Smooth muscle cell (in vitro differentiated cells): Measurements from ENCODE around the gene ATP6V1E1. TPM values are rescaled to one million over a fixed set of nuclear protein-coding genes. Genes with fewer than 3 reads are reported as not detected.

Experiments used
- polyA plus RNA-seq: library from polyadenylated mRNA; unstranded; fragments of >200 nt; fragmentation: Nextera tagmentation; extraction: Ambion mirVana; gene quantifications from 2 replicates; pipeline ENCODE4 v1.2.1, GENCODE V29; 2016
- total RNA-seq: library from RNA; depleted of rRNA; stranded (reverse); fragments of >200 nt; gene quantifications from 2 replicates; pipeline ENCODE4 v1.2.3, GENCODE V29; 2014

ATP6V1E1 gene
- total and polyA plus RNA-seq, 2 experiments from 2014 or later, result 85.7 to 117 TPM

Other genes with a start within 250 kb of the ATP6V1E1 start
- gene SLC25A18, start 65.3 kb downstream of the ATP6V1E1 start, total RNA-seq, result 0.22 and 0.31 TPM in 2 replicates
- 0.06 and 0.53 TPM in 2 replicates for gene SLC25A18, start 65.3 kb downstream of the ATP6V1E1 start, polyA plus RNA-seq
- gene BCL2L13, start 10.0 kb upstream of the ATP6V1E1 start, total RNA-seq, result 25.7 and 27.0 TPM in 2 replicates
- 16.7 and 28.7 TPM in 2 replicates for gene BCL2L13, start 10.0 kb upstream of the ATP6V1E1 start, polyA plus RNA-seq
- 6.8 and 8.1 TPM in 2 replicates for gene BID, start 145.7 kb upstream of the ATP6V1E1 start, total RNA-seq
- gene BID, start 145.7 kb upstream of the ATP6V1E1 start, polyA plus RNA-seq, result 23.3 and 26.9 TPM in 2 replicates